SKM-1 (cell line): Measurements from ENCODE around the gene CLDN22.

Experiments used
- DNase-seq: peaks from one replicate; lab custom pipeline; 2025; ENCODE audit not compliant: unreplicated experiment; lab: John Stamatoyannopoulos, UW

Gene CLDN22

DNA sequence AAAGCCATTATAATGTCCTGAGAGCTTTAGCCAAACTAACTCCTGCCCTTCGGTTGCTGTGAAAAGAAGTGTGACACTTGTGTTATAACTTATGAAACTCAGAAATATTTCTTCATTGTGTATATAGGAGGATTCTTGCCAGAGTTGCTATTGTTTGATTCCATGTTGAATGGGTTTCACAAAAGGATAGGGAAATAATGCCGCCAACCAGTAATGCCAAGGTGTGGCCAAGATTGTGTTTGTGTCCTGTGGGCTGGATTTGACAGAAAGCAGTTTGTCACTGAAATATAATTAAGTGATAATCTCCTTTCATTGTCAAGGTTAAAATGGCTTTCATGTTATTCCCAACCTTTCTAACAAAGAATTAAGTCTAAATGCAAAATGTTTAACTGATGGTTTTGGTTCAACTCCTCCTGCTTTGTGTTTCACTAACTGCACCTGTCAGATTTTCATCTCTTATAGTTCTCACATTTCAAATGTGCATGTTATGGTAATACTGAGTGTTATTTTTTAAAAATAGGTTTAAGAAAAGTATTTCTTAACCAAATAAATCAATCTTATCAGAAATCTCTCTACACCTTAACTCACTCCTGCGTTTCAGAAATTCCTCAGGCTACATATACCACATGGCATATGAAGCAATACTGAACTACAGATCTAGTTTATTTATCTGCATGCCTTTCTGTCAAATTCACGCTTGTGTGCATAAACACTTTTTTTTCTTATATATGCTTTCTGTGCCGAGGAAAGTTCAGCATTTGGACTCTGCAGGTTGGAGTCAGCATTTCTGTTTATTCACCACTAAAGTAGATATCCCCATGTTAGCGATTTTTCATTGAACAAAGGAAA, at the start of gene CLDN22:
TSS of gene CLDN22 (minus strand) at position 66 of the 849 bp plus-strand sequence. CDS start at position 8, 58 bp downstream.
- no peak for DNase-seq

DNA sequence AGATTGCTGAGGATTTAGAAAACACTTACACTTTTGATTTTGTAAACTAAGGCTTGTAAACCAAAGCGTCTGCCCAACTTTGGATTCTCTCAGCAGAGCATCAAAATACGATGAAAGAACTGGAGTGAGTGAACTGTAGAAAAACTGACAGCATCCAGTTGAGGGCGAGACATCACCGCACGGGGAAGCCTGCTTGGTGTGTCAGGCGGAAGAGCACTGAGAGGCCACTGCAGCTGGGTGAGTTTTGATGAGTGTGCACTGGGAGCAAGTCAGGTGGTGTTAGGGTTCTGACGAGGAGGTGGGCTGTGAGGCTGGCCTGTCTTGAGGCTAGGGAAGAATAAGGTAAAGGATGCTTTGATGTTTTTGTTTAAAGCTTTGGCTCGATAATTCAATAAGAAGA, 49.0 kb upstream of the CLDN22 start:
- no peak for DNase-seq

- no peak for DNase-seq
Measured at GRCh38 chr4:183366206-183366835, 46.2 kb upstream of the CLDN22 start.

DNA sequence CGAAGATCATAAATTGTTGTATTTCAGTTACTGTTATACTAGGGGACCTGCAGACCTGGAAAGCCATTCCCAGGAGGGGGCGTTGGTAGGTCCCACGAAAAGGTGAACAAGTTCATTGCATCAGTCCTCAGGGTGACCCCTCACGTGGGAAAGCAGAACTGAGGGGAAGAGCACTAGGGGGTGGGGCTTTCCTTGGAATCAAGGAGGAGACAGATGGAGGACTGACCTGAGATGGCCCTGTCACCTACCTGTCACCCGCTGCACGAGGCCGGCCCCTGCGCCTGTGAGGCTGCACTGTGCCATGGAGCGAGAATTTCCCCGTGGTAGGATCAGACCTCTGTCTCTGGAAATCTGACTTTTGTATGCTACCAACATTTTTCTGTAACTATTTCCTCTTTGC, 43.9 kb upstream of the CLDN22 start:
- no peak for DNase-seq

DNA sequence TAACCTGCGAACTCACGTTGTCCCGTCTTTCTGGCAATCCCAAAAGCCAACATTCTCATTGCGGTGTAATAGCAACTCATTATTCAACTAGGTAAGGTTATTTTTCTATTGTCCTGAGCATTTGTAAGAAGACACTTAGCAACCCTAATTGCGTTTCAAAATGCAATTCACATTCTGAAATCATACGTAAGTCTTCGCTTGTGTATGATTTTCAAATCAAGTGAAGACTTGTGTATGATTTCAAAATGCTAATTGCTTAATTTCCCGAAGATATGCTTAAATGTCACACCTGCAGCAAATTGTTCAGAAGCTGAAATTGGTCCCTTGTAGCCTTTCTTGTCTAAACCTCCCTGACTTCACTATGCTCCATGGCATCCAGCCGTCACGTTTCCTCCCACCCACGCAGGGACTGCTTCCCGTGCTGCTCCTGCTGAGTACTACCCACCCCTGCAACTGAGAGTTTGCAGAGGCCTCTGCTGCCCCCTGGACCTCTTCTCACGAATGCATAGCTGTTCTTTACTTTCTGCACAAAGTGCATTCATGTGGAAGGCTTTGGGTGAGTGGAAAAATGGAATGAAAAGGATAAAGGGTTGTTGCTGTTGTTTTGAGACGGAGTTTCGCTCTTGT, 43.0 kb upstream of the CLDN22 start:
- no peak for DNase-seq

- no peak for DNase-seq
Measured at GRCh38 chr4:183362036-183362435, 42.0 kb upstream of the CLDN22 start.

DNA sequence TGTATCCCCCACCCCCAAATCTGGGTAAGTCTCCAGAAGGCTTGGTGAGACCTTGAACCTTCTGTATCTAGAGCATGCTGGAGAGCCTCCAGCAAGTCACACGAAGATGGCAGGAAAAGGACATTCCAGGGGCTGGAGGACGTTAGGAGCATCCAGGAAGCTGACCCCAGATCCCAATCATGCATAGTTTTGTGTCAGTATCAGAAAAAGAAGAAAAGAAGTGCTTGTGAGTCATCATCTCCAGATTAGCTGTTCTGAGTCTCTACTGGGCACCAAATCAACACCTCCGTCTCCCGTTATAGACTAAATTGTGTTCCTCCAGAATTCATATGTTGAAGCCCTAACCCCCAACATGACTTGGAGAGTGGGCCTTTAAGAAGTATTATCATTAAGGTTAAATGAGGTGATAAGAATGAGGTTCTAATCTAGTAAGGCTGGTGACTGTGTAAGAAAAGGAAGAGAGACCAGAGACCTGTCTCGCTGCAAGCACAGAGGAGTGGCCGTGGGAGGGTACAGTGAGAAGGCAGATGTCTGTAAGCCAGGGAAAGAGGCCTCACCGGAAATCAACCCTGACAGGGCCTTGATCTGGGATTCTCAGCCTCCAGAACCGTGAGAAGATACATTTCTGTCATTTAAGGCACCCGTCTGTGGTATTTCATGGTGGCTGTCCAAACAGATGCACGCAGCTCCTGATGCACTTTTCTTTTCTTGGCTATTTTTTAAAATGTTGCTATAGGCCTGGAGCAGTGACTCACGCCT, 40.3 kb upstream of the CLDN22 start:
- DNase-seq = no peak

- no peak for DNase-seq
Measured at GRCh38 chr4:183358215-183358755, 38.2 kb upstream of the CLDN22 start.

- DNase-seq = no peak
Measured at GRCh38 chr4:183356931-183357675, 37.0 kb upstream of the CLDN22 start.

- no peak for DNase-seq
Measured at GRCh38 chr4:183356173-183356830, 36.2 kb upstream of the CLDN22 start.

- no peak for DNase-seq
Measured at GRCh38 chr4:183355405-183355804, 35.3 kb upstream of the CLDN22 start.

DNA sequence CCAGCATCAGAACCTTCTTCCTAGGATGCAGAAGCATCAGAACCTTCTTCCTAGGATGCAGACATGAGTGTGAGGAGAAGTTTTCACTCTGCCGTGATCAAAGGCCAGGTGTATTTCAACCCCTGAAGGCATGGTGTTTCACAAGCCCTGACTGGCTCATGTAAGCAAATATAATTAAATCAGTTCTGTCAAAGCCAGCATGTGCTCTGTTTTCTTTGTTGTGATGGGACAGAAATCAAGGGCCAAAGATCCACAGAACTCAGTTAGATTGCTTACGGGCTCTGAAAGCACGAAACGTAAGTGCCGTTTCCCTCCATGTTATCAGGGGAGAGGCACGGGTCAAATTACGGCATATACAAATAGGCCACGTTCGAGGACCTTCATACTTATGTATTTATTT, 34.1 kb upstream of the CLDN22 start:
- no peak for DNase-seq

DNA sequence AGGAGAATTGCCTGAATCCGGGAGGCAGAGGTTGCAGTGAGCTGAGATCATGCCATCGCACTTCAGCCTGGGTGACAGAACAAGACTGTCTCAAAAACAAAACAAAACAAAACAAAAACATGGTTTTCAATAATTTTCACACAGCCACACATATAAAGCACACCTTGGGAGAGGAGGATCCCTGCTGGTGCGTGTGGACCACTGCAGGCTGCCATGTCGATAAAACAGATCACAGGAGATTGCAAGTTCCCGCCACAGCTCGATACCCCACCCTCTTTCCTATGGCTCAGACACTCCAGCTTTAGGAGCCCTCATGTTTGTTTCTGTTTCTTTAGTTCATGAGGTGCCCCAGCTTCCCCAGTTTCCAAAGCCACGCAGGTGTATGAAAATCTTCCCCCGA, 33.5 kb upstream of the CLDN22 start:
- no peak for DNase-seq

- no peak for DNase-seq
Measured at GRCh38 chr4:183352546-183352945, 32.5 kb upstream of the CLDN22 start.

DNA sequence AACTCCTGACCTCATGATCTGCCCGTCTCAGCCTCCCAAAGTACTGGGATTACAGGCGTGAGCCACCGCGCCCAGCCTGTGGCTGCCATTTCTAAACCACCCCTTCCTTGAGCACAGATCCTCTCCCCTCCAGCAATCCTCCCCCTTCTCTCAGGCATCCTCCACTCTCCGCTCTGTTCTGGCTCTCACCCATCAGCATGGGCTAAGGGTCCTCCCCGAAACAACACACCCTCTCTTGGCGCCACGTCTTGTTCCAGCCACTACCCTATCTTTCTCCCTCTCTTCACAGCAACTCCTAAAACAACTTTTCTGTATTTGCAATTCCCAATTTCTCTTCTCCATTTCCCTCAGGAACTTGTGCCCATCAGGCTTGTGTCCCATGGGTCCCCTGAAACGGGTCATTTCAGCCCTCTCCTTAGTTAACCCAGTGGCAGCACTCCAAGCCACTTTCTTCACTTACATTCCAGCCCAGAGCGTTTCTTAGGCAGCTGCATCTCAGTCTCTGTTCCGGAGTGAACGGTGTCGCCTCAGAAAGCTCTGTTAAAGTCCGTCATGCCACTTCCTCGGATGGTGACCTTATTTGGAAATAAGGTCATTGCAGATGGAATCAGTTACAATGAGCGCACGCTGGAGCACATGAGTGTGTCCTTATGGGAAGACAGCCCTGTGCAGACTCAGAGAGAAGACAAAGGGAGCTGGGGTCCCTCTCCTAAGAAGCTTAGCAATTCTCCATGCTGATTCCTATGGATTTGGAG, 30.4 kb upstream of the CLDN22 start:
- DNase-seq = no peak

DNA sequence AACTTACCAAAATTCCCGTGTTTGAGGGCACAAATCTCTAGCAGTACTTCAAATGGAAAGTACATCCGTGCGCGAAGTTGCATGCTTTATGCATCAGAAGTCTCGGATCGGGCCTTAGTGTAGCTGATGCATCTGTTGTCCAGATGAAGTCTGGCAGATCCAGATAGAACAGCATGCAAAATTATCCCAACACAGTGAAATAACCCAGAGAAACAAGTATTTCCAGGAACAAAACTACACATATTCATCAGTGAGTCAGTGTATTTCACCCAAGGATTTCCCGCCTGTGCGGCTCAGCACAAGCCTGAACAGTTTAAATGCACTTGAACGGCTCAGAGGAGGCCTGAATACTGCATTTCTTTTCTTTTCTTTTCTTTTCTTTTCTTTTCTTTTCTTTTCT, 29.6 kb upstream of the CLDN22 start:
- DNase-seq = no peak

DNA sequence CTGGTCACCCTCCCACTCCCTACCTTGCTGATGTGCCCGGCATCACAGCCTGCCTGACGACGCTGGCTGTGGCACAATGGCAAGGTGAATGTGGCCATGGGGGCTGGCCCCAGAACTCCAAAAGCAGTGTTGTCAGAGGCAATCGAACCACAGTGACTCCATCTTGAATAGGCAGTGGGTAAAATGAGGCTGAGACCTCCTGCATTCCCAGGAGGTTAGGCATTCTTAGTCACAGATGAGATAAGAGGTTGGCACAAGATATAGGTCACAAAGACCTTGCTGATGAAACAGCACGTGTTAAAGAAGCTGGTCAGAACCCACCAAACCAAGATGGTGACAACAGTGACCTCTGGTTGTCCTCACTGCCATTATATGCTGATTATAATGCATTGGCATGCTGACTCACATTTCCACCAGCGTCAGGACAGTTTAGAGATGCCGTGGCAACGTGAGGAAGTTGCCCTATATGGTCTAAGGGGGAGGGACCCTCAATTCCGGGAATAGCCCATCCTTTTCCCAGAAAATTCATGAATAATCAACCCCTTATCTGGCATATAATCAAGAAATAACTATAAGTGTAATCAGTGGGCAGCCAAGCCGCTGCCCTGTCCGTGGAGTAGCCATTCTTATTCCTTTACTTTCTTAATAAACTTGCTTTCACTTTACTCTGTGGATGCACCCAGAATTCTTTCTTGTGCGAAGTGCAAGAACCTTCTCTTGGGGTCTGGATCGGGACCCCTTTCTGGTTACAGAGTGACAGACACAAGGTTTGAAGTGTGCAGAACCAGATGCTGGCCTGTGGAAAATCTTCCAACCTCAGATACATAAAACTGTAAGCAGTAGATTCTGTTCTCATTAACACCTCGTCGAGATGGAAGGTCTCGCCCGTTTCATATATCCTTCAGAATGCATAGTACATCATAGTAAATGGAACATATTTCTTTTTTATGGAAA, 28.9 kb upstream of the CLDN22 start:
- DNase-seq = no peak

DNA sequence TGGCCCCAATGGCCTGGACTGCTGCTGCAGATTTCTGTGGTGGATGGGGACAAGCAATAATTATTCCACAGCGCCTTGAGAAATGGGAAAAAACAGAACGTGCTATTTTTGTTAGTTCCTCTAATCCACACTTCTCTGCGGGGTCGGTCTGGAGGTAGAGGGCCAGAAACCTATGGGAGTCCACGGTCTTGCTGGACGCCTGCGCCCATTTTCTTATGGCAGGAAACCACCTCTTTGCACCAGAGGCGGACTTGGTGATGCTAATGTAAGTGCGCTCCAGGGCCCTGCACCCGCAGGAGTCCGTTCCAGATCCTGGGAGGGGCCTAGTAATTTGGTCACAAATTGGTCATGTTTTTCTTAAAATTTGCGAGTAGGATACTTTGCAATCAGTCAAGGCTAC, 28.1 kb upstream of the CLDN22 start:
- no peak for DNase-seq
